IMR-90 (cell line): ENCODE results near the gene KLHL14. TPM values are rescaled to one million over a fixed set of nuclear protein-coding genes. Genes with fewer than 3 reads are reported as not detected.

Source experiments
- ATAC-seq: fragments of 200-7000 bp; cut with Tn5 transposase; 2 replicates; pipeline ENCODE4 v1.9.1; 2020; ENCODE audit warnings: low read depth, mild to moderate bottlenecking, moderate library complexity
- BruUV-seq: library from RNA; stranded (reverse); fragments of 400-500 nt; replicated peaks from 2 replicates; lab custom pipeline; 2021; lab: Mats Ljungman, UMichigan
- CTCF ChIA-PET: fragments of 300-600 bp; formaldehyde crosslinking; extraction: SDS; loops from one replicate; lab custom pipeline; 2021; ENCODE audit warnings: antibody characterized with exemption; lab: Yijun Ruan, JAX
- POLR2A ChIA-PET: fragments of 300-600 bp; sonication (Branson Sonifier 250); formaldehyde crosslinking; loops from one replicate; lab custom pipeline; 2022; ENCODE audit warnings: antibody characterized with exemption; ENCODE audit not compliant: unreplicated experiment; lab: Charles Lee
- DNase-seq: peaks from one replicate; pipeline ENCODE4 v3.0.0; 2013
- H2AFZ ChIP-seq: replicated peaks from 2 replicates; pipeline ENCODE3; 2013; ENCODE audit warnings: low read length, mild to moderate bottlenecking; ENCODE audit not compliant: poor library complexity
- H2AK5ac ChIP-seq: 2 replicates; pipeline ENCODE4 v1.6.1; 2013; ENCODE audit warnings: low read depth, low read length, inconsistent platforms
- H2AK9ac ChIP-seq: replicated peaks from 2 replicates; pipeline ENCODE3; 2013; ENCODE audit warnings: mild to moderate bottlenecking, low read depth, low read length, moderate library complexity; ENCODE audit not compliant: poor library complexity
- H2BK120ac ChIP-seq: 2 replicates; pipeline ENCODE4 v1.6.1; 2013; ENCODE audit warnings: low read depth, low read length, inconsistent platforms
- H2BK15ac ChIP-seq: 3 replicates; pipeline ENCODE4 v1.6.1; 2013; ENCODE audit warnings: low read depth, low read length, inconsistent platforms
- H2BK20ac ChIP-seq: 2 replicates; pipeline ENCODE4 v1.6.1; 2013; ENCODE audit warnings: low read depth, mild to moderate bottlenecking, inconsistent platforms, low read length, moderate library complexity
- H2BK5ac ChIP-seq: 2 replicates; pipeline ENCODE4 v1.6.1; 2013; ENCODE audit warnings: mild to moderate bottlenecking, low read depth, low read length, inconsistent platforms; ENCODE audit not compliant: poor library complexity, severe bottlenecking
- H3K14ac ChIP-seq: replicated peaks from 2 replicates; pipeline ENCODE4 v1.6.1; 2013; ENCODE audit warnings: low read depth, low read length, inconsistent platforms
- H3K18ac ChIP-seq: 2 replicates; pipeline ENCODE4 v1.6.1; 2013; ENCODE audit warnings: low read depth, low read length, control low read depth
- H3K23ac ChIP-seq: 2 replicates; pipeline ENCODE4 v1.6.1; 2013; ENCODE audit warnings: low read depth, low read length, inconsistent platforms
- H3K27ac ChIP-seq: 2 replicates; pipeline ENCODE4 v1.5.1; 2013; ENCODE audit warnings: mild to moderate bottlenecking, control low read depth, low read length; ENCODE audit not compliant: insufficient read depth
- H3K27me3 ChIP-seq: 2 replicates; pipeline ENCODE4 v1.6.1; 2013; ENCODE audit warnings: low read length; ENCODE audit not compliant: control insufficient read depth, insufficient read depth
- H3K36me3 ChIP-seq: 2 replicates; pipeline ENCODE4 v1.6.1; 2013; ENCODE audit warnings: low read length, mixed read lengths; ENCODE audit not compliant: control insufficient read depth, insufficient read depth
- H3K4ac ChIP-seq: 2 replicates; pipeline ENCODE4 v1.6.1; 2013; ENCODE audit warnings: low read depth, low read length, inconsistent platforms
- H3K4me1 ChIP-seq: 2 replicates; pipeline ENCODE4 v1.6.1; 2013; ENCODE audit warnings: low read length, mixed read lengths; ENCODE audit not compliant: control insufficient read depth, insufficient read depth
- H3K4me2 ChIP-seq: 2 replicates; pipeline ENCODE4 v1.6.1; 2013; ENCODE audit warnings: low read depth, mild to moderate bottlenecking, control low read depth, low read length, moderate library complexity
- H3K4me3 ChIP-seq: 2 replicates; pipeline ENCODE4 v1.5.1; 2013; ENCODE audit warnings: low read depth, mild to moderate bottlenecking, control low read depth, low read length, moderate library complexity; ENCODE audit not compliant: insufficient read depth
- H3K56ac ChIP-seq: 2 replicates; pipeline ENCODE4 v1.6.1; 2013; ENCODE audit warnings: low read length, inconsistent platforms; ENCODE audit not compliant: insufficient read depth; ENCODE audit errors: extremely low read depth
- H3K79me1 ChIP-seq, 2 experiments: 2 replicates each; pipeline ENCODE4 v1.6.1; 2013; ENCODE audit warnings: low read length in 2 of 2, inconsistent platforms in 1 of 2, low read depth in 1 of 2
- H3K9ac ChIP-seq: 2 replicates; pipeline ENCODE4 v1.6.1; 2013; ENCODE audit warnings: low read depth, low read length, control low read depth
- H3K9me1 ChIP-seq: 2 replicates; pipeline ENCODE4 v1.6.1; 2013; ENCODE audit warnings: low read length, inconsistent platforms; ENCODE audit not compliant: insufficient read depth
- H3K9me3 ChIP-seq: 2 replicates; pipeline ENCODE4 v1.6.1; 2013; ENCODE audit warnings: low read length; ENCODE audit not compliant: control insufficient read depth, insufficient read depth
- H4K20me1 ChIP-seq: 2 replicates; pipeline ENCODE4 v1.6.1; 2013; ENCODE audit warnings: low read length, inconsistent platforms; ENCODE audit not compliant: insufficient read depth
- H4K5ac ChIP-seq: 2 replicates; pipeline ENCODE4 v1.6.1; 2013; ENCODE audit warnings: mild to moderate bottlenecking, low read depth, low read length, control low read depth
- H4K8ac ChIP-seq, 2 experiments: 2 replicates each; pipeline ENCODE4 v1.6.1; 2013; ENCODE audit warnings: low read depth in 2 of 2, low read length in 2 of 2, control low read depth in 1 of 2, inconsistent platforms in 1 of 2
- H4K91ac ChIP-seq: 2 replicates; pipeline ENCODE4 v1.6.1; 2013; ENCODE audit warnings: low read depth, low read length, inconsistent platforms; ENCODE audit not compliant: insufficient read depth
- BHLHE40 ChIP-seq: fragments of 150-350 bp; IDR thresholded peaks from 2 replicates; pipeline ENCODE4 v1.6.1; 2016; ENCODE audit warnings: mild to moderate bottlenecking, low read depth, low read length
- CEBPB ChIP-seq: IDR thresholded peaks from 2 replicates; pipeline ENCODE4 v1.6.1; 2012; ENCODE audit warnings: low read depth, low read length, improper control_type of control experiment
- CHD1 ChIP-seq: IDR thresholded peaks from 2 replicates; pipeline ENCODE4 v1.6.1; 2012; ENCODE audit warnings: low read depth, low read length, improper control_type of control experiment
- MAFK ChIP-seq: IDR thresholded peaks from 2 replicates; pipeline ENCODE4 v1.6.1; 2012; ENCODE audit warnings: low read depth, low read length, improper control_type of control experiment
- MAZ ChIP-seq: IDR thresholded peaks from 2 replicates; pipeline ENCODE4 v1.6.1; 2012; ENCODE audit warnings: low read depth, mild to moderate bottlenecking, low read length, improper control_type of control experiment, moderate library complexity, borderline replicate concordance
- POLR2A ChIP-seq: IDR thresholded peaks from 2 replicates; pipeline ENCODE4 v1.6.1; 2012; ENCODE audit warnings: mild to moderate bottlenecking, low read depth, low read length
- RAD21 ChIP-seq: IDR thresholded peaks from 2 replicates; pipeline ENCODE4 v1.6.1; 2012; ENCODE audit warnings: low read length, improper control_type of control experiment
- RCOR1 ChIP-seq: IDR thresholded peaks from 2 replicates; pipeline ENCODE4 v1.6.1; 2012; ENCODE audit warnings: mild to moderate bottlenecking, low read length, improper control_type of control experiment; ENCODE audit not compliant: insufficient replicate concordance
- RFX5 ChIP-seq: IDR thresholded peaks from 2 replicates; pipeline ENCODE4 v1.8.0; 2012; ENCODE audit warnings: low read depth, mild to moderate bottlenecking, low read length, moderate library complexity
- SMC3 ChIP-seq: fragments of 150-350 bp; IDR thresholded peaks from 2 replicates; pipeline ENCODE4 v1.6.1; 2016; ENCODE audit warnings: low read depth, mild to moderate bottlenecking, antibody characterized with exemption, low read length, moderate library complexity
- dilution Hi-C: fragments of 300-500 bp; cut with HindIII; formaldehyde crosslinking; loops from one replicate; pipeline ENCODE4 v1.14.3; 2018; ENCODE audit warnings: low sequenced_read_pairs; ENCODE audit not compliant: unreplicated experiment
- in situ Hi-C: fragments of 300-500 bp; cut with MboI; formaldehyde crosslinking; loops from 3 replicates; pipeline ENCODE4 v1.14.3; 2019; ENCODE audit warnings: low sequenced_read_pairs, inconsistent platforms, mixed read lengths
- intact Hi-C: fragments of 100-400 bp; cut with micrococcal nuclease; formaldehyde crosslinking; loops from 2 replicates; pipeline ENCODE4 v1.10.0; 2022
- polyA plus RNA-seq, 3 experiments: library from polyadenylated mRNA; depleted of rRNA; stranded (reverse); fragments of >200 nt; gene quantifications; 2 replicates each; pipeline ENCODE4 v1.2.3, GENCODE V29; 2012; ENCODE audit warnings: low replicate concordance in 1 of 3
- total RNA-seq: library from RNA; depleted of rRNA; stranded (reverse); fragments of >200 nt; gene quantifications from 2 replicates; pipeline ENCODE4 v1.2.3, GENCODE V29; 2012

Gene KLHL14
- total and polyA plus RNA-seq, 2 of the 4 experiments (the other 2 are of a cell fraction): not detected

DNA sequence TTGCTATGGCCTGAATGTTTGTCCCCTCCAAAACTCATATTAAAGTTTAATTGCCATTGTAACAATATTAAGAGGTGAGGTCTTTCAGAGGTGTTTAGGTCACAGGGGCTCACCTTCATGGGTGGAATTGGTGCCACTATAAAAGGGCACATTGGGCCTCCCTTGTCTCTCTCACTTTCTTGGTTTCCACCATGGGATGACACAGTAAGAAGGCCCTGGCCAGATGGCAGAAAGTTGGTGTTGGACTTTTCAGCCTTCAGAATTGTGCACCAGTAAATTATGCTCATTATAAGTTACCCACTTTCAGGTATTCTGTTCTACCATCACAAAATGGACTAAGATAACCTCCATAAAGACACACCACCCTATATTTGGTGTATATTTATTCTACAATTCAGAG lies 102.1 kb downstream of the KLHL14 start:
- Histone ChIP-seq H2BK5ac (no peak overlapping the region), H3K79me1 (no peaks in the 10 kb centered on the region), H3K27ac (no peak overlapping the region), H3K9me1 (no peaks in the 10 kb centered on the region), H4K5ac (no peak overlapping the region), H2BK20ac (no peak overlapping the region), H2BK15ac (no peak overlapping the region), H3K9me3 (no peaks in the 10 kb centered on the region), H3K4me1 (no peaks in the 10 kb centered on the region), H3K4me2 (no peak overlapping the region), H2AFZ (no peak overlapping the region), H3K36me3 (no peaks in the 10 kb centered on the region), H3K23ac (no peak overlapping the region), H3K14ac (no peak overlapping the region), H3K27me3 (no peaks in the 10 kb centered on the region), H4K91ac (no peak overlapping the region), H3K4ac (no peak overlapping the region), H3K4me3 (no peak overlapping the region), H3K9ac (no peak overlapping the region), H2BK120ac (no peak overlapping the region), H4K20me1 (no peaks in the 10 kb centered on the region), H3K18ac (no peak overlapping the region), H4K8ac (no peak overlapping the region), H2AK5ac (no peak overlapping the region), H2AK9ac (no peak overlapping the region), H3K56ac (no peak overlapping the region)
- DNase-seq: no peak
- ATAC-seq: no peak
- dilution Hi-C loops (no loop called here), intact Hi-C loops (no loop called here), in situ Hi-C loops (no loop called here)
- TF ChIP-seq MAZ: no peak
- no peak for TF ChIP-seq CHD1
- TF ChIP-seq RFX5: no peak
- TF ChIP-seq SMC3: no peak
- no peak for TF ChIP-seq RAD21
- no peak for TF ChIP-seq MAFK
- TF ChIP-seq CEBPB: no peak
- no peak for TF ChIP-seq RCOR1
- TF ChIP-seq POLR2A: no peak
- TF ChIP-seq BHLHE40: no peak
- ChIA-PET POLR2A (no interaction called here), CTCF (no interaction called here)
- no TSS peak for BruUV-seq
